ENCODE measurements around the gene STAMBP.
"Not testable (repeated sequence)": the region's sequence is repeated elsewhere in the genome, so short reads cannot be mapped to it uniquely, and the experiment has no call there.

The STAMBP gene

DNA sequence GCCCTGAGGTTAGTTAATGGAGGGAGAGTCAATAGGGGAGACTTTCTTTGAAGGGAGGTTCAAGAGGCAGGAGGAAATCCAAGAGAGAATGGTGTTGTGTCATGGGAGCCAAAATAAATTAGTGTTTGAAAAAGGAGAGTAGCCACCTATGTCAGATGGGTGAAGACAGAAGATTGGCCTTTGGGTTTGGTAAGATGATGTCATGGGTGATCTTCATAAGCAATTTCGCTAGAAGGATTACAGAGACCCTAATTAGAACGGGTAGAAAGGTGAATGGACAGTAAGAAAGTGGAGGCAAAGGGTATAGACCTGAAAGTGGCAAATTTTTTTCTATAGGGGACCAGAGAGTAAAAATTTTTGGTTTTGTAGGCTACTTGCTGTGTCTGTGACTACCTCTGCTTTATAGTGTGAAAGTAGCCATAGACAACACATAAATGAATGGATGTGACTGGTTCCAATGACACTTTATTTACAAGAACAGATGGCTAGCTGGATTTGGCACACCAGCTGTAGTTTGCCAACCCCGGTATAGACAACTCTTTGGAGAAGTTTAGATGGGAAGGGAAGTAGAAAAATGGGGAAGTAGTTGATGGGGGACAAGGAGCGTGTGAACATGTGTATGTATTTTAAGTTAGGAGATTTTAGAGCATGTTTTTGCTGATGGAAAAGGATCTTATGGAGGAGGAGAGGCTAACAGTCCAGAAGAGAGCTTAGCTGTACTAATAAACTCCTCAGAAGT is 9.3 kb downstream of the STAMBP start:
- DNase-seq = no peak

DNA sequence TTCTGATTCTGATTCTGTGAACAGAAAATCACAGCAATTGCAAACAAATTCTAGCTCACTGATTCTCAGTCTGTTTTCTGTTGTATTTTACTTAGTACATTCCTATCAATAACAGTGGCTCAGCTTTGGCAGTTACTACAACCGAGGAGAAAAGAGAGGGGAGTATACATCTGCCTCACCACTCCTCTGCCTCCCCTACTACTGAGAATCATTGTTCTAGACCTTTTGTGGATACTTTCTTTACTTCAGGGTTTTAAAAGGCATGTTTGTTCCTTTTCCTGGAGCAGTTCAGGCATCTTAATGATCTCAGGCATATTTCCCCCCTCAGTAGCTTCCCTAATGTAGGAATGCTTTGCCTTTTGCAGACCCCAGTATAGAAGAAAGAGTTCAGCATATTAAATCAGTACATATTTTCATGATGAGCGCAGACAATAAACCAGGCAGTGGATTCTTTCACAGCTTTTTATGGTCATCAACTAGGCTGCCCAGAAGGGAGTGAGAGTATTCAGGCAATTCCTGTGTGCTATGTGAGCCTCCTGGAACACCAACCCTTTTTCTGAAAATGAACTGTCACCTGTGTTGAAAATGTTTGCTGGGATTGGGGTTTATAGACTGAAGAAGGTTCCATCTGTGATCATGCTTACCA is 10.3 kb downstream of the STAMBP start:
- no peak for DNase-seq

DNA sequence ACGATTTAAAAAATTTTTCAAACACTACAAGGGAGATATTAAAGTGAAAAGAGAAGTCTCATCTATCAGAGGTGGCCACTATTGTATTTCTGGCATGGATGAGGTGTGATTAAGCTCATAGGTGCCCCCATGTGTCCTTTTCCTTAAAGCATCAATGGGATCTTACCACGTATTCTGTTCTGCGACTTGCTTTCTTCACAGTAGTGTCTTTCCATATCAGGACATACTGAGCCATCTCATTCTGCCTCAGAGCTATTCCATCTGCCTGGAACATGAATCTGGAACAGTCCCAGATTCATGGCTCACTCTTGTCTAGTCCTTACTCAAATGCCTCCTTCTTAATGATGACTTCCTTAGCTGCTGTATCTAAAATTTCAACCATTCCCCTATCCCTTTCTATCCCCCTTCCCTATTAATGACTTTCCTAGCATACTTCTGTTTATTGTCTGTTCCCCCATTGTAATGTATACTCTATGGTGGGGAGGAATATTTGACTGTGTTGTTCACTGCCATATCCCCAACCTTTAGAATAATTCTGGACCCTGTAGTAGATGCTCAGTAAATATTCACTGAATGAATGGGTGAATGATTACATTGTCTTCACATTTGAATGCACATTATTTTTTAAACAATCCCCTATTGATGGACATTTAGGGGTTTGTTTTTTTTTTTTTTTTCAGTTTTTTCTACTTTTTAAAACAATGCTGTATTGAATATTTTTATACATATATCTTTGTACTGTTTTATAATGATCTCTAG is 11.1 kb downstream of the STAMBP start:
- no peak for DNase-seq

DNA sequence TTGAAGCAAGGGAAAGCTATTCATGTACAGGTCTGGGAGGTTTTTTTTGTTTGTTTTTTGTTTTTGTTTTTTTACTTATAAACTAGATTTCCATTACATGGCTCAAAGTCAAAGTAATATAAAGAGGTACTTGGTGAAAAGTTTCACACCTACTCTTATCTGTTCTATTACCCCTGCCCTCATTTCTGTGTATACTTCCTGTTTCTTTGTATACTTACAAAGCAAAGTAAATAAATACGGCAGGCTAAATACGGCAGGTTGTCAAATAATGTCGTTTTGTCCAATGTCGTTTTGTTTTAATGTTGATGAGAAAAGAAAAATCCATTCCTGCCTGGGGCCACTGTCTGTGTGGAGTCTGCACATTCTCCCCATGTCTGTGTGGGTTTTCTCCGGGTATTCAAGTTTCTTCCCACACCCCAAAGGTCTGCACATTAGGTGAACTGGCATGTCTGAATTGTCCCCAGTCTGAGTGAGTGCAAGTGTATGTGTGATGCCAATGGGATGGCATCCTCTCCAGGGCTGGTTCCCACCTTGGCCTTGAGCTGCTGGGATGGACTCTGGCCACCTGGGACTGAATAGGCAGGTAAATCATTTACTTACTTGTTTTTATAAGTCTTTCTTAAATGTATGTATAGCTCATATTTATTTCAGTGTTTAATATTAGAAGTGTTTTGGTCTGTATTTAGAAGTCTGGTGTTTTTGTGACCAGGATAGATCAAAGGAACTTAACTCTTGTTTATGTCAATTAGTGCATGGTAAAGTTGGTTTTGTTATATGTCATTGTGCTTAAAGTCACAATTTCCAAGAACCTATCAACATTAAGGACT is 13.4 kb downstream of the STAMBP start:
- no peak for DNase-seq

DNA sequence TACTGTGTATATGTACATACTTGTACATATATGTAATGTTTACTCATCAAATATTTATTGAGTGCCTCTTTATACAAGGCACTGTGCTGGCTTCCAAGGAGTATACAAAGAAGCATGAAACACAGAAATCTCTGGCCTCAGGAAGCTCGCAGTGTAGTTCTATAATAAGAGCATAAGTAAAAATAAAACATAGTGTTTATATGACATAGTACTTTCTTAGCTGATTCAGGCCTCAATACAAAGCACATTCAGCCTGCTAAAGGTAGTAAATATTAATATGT is 13.9 kb downstream of the STAMBP start:
- no peak for DNase-seq

DNA sequence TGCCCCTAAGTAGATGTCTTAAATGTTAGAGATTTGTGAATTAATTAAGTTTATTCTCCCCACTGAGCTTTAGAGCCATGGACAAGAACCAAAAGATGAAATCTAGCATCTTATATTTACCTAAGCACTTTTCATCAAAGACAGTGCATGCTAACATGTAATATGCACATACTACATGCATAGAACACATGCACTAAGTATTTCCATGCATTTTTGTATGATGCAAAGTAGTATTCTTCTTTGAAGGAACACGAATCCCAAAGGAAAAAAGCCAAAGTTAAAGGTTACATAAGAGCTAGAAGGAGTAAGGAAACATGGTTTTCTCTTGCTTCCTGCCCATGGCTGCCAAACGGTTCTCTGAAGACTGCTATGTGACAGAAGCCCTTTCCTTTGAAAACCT is 15.3 kb downstream of the STAMBP start:
- no peak for DNase-seq

DNA sequence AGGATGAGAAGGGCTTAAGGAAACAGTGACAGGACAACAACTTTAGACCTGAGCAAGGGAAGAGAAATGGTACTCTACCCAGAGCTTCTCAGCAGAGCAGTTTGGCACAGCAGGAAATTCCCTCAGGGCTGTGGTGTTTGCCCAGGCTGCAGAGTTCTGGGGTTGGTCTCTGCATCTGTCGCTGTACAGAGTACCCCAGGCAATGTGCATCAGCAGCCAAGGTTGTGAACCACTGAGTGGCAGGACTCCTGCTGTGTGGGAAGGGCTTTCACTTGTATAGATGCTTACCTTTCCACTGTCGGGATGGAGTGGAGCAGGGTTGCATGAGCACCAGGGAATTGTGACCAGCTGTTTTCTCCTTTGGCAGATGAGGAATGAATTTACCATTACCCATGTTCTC is 21.2 kb downstream of the STAMBP start:
- DNase-seq = no peak

DNA sequence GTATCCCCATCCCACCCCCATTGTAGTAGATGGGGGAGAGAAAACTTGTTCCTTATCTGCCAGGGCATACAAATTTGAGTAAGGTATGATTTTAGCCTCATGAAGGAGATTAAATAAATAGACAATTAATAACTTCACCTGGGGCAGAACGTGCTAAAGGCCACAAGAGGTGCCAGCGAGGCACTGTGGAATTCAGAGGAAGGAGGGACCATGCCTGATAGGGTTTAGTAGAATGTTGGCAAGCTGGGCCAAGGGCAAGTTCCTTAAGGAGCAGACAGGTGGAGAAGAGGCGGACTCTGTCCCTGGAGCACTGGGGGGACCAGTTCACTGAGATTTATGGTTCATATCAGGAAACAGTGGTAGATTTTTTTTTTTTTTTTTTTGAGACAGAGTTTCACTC is 22.5 kb downstream of the STAMBP start:
- no peak for DNase-seq

DNA sequence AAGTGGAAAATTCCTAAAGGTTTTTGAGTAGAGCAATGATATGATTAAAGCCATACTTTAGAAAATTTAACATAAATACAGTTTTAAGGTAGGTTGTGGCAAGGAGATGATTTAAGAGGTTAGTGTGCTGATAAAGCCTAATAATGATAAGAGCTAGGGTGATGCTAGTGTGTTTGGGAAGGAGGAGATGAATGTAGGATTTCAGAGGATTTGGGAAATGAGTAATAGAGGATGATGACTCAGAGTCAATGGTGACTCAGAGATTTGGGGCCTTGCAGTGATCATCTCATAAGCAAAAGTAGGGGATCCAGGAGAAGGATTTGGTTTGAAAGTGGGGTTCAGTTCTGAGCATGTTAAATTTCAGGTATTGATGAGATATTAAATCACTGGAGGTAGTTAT is 23.3 kb downstream of the STAMBP start:
- DNase-seq = no peak

DNA sequence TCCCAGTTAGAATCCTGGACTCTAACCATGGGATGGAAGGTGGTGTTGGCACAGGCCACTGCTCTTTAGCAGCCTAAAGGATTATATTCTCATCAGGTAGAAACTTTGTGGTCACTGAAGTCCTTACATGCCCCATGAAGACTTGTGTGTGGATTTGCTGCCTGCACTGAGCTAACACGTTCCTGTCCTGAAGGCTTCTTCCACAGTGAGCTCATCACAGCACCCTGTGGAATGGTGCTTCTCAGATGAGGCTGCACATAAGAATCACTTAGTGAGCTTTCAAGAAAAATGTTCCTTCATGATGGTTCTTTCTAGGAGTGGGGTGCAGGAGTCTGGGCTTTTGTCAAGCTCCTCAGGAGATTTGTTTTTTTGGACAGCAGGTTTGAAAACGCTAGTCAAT is 26.8 kb downstream of the STAMBP start:
- no peak for DNase-seq

DNA sequence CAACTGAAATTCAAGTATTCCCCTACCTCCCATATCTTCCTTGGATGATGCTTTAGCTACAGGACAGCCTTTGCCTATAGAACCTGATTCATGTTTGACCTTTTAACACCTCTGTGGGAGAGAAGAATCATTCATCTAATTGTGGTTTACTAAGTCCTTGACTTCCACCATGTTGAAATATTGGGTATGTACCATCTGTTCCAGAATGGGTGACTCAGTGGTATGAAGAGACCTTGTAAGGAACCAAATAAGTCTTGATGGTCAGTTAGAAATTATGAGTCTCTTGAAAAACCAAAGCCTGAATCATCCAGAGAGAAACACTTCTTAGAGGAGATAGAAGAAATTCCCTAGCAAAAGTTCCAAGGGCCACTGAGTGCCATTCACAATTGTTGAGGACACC is 27.5 kb downstream of the STAMBP start:
- DNase-seq = no peak

DNA sequence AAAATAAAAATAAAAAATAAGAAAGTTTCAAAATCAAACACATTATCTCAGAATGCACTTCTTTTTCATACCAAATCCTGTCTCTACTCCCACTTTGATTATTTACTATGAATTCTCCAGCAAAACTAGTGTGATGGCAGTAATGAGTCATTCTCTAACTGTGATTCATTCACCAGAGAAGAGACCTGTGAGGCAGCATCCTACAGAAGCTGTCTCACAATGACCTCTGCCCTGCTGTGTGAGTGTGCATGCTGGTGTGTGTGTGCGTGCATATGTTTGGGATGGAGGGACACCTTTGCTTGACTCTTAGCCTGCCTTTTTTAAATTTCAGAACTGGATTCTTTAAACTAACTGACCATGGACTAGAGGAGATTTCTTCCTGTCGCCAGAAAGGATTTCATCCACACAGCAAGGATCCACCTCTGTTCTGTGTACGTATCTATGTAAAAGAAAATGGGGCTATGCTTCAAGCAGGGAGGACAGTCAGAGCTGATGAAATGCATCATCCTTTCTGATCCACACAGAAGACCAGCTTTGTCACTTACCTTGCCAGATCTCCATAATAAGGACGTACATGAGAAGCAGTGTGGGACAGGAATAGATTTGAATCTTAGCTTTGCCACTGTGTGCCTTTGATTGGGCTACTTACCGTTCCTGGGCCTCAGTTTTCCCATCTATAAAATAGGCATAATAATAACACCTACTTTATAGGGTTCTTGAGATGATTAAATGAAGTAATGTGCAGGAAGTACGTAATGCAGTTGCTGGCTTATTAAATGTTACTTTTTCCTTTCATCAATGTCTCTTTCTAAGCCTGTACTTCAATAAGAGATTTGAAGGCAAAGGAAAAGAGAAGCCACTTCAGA is 31.2 kb downstream of the STAMBP start:
- no peak for DNase-seq

DNA sequence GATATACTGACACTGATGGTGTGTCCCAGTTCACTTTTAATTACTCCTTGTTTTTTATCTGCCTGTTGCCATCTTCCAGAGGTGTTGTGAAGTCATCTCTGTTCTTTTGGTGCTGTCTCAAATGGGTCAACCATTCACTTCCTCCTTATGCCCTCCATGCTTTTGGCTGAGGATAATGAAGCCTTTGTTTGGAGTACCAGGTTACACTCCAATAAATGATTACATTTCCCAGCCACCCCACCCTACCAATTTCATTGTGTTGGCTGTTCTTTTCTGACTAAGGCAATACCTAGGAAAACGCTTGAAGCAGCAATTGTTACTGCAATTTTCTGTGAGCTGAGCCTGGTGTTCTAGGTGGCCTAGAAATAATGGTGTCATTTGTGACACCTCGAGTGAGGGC is 34.2 kb downstream of the STAMBP start:
- DNase-seq = no peak

DNA sequence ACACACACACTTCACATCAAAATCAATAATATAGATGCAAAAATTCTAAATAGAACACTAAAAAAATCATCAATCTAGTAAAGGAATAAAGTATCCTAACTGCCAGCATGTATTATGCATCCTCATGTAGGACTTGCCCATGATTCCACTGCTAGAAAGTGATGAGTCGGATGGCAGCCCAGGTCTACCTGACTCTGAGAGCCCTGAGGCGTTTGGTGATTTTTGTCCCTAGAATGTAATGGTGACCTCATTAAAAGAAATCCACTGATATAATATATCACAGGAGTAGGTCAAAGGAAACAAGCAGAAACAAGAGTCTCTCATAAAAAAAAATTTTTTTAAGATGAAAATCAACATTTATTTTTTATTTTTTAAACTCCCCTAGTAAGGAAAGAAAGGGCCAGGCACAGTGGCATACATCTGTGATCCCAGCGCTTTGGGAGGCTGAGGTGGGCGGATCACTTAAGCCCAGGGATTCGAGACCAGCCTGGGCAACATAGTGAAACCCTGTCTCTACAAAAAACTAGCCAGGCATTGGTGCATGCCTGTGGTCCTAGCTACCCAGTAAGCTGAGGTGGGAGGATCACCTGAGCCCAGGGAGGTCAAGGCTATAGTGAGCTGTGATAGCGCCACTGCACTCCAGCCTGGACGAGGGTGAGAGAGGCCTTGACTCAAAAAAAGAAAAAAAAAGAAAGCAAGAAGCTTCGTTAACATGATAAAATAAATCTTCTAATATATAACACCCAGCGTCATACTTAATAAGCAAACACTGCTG is 39.6 kb downstream of the STAMBP start:
- DNase-seq = no peak

DNA sequence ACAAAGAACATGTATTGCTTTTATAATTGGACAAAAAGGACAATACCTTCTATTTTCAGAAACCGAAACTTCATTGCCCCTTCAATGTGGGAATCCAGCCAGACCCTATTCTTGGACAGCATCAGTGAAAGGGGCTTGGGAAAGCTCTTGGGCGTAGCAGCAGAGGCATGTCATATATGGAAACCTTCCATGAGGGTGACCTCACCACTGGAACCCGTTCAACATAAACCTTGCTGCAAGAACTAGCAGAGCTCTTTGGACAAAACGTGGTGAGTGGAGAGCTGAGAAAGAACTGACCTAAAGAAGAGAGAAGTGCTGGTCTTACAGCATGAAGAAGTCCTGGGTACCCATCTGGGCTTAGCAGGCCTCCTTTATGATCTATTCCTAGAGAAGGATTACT is 41.3 kb downstream of the STAMBP start:
- peak; percentile 3 for DNase-seq

DNA sequence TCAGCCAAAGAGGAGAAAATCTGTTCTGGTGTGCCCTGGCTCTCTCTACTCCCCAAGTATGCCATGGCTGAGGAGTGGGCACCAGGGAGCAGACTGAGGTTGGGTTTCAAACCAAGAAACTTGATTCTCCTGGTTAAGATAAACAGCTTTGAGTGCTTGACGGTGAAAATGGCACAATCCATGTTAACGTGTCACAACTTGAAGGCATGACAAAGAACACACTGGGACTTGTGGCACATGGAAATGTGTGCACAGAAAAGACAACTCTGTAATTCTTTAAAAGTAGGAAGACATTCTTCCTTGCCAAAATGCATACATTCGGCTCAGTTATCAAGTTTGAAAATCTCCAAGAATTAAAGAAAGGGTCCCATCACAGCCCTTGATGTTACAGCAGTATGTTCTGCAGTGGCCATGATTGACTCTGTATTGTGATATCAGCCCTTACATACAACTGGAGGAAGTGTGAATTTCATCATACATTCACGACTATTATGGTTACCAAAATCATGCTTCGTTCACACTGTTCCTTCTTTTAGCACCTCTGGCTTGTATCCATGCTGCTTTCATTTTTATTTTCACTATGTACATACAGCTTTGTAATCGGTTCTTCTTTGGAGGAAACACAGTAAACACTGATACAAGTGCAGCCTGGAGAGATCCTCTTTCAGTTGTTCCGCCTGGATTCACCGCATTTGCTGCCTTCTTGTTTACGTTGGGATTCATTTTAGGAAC is 48.5 kb downstream of the STAMBP start:
- peak; percentile 81 for DNase-seq

DNA sequence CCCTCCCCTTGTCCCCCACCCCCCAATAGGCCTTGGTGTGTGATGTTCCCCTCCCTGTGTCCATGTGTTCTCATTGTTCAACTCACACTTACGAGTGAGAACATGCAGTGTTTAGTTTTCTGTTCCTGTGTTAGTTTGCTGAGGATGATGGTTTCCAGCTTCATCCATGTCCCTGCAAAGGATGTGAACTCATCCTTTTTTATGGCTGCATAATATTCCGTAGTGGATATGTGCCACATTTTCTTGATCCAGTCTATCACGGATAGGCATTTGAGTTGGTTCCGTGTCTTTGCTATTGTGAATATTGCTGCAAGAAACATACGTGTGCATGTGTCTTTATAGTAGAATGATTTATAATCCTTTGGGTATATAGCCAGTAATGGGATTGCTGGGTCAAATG is 49.2 kb downstream of the STAMBP start:
- DNase-seq = not testable (repeated sequence)

DNA sequence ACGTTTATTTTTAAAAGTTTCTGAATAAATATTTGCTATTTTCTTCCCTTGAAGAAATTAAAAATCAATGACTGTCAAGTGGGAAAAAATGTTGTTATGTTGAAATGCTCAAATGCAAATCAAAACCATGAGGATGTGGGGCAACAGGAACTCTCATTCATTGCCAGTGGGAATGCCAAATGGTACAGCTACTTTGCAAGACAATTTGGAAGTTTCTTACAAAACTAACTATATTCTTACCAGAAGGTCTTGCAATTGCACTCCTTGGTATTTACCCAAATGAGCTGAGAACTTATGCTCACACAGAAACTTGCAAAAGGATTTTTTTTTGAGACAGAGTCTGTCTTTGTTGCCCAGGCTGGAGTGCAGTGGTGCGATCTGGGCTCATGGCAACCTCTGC is 56.6 kb downstream of the STAMBP start:
- no peak for DNase-seq

DNA sequence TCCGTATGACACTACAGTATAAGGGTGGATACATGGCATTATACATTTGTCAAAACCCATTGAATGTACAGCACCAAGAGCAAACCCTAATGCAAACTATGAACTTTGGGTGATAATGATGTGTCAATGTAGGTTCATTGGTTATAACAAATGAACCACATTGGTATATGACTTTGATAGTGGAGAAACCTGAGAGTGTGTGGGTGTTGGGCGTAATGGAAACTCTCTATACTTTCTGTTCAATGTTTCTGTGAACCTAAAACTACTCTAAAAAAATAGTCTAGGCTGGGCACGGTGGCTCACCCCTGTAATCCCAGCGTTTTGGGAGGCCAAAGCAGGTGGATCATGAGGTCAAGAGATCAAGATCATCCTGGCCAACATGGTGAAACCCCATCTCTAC is 57.6 kb downstream of the STAMBP start:
- no peak for DNase-seq

DNA sequence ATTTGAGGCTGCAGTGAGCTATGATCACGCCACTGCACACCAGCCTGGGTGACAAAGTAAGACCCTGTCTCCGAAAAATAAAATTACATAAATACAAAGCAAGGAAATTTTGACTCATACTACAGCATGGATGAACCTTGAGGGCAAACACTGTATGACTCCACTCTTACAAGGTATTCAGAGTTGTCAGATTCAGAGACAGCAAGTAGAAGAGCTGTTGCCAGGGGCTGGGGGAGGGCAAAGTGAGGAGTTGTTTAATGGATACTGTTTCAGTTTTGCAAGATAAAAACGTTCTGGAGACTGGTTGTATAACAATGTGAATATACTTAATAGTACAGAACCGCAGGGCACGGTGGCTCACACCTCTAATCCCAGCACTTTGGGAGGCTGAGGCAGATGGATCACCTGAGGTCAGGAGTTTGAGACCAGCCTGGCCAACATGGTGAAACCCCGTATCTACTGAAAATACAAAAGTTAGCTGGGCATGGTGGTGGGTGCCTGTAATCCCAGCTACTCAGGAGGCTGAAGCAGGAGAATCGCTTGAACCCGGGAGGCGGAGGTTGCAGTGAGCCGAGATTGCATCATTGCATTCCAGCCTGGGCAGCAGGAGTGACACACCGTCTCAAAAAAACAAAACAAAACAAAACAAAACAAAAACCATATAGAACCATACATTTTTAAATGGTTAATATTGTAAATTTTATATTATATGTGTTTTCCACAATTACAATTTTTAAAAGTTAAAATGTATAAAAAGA is 59.0 kb downstream of the STAMBP start:
- DNase-seq = not testable (repeated sequence)
